ENCODE results near the gene CTDP1. TPM values are rescaled to one million over a fixed set of nuclear protein-coding genes. Genes with fewer than 3 reads are reported as not detected.

CTDP1 gene
- total RNA-seq, 1 donor from 2014 or later = 22.8 TPM

DNA sequence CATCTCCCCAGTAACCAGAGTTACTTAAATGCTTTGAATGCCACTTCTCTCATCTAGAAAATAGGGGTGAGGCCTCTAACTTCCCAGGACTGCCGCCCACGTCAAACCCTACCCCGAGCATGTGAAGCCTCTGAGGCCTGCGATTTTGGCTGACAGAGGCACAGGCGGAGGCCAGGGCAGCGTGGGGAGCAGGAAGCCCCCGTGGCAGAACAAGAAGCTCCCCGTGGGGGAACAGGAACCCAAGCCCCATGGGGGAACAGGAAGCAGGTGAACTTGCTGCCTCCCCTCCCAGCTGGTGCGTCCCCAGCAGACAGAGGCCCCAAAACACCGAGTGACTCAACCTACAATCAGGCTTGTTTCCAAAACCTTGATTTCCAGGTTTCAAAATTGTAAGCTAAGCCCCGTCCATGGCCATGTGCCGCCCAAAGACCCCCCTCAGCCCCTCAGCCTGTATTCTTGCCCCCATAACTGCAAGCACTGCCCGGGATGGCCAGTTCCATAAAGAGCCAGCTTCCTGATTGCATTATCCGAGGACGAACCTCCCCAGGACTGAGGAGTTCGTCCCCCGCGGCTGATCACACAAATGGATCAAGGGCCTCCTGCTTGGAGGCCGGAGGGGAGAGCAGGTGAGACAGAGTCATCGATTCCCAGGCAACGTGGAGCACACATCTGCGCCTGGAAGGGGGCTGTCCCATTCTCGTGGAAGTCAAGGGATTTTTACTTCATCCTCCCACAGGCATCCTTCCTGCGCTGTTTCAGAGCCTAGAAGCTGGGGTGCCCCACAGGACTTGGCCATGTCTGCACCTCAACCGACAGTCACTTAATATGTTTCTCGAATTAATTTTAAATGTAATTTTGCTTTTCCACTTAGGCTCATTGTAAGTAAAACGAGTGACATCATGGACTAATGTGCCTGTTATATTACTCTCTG is 36.3 kb upstream of the CTDP1 start:
- H3K9me3 Mint-ChIP-seq = no peaks in the 10 kb centered on the region

GRCh38 chr18:79644006-79644665 is 35.5 kb upstream of the CTDP1 start:
- Mint-ChIP-seq H3K4me1 (peaks cover 8% of the 10 kb centered on the region), H3K27ac (ENCODE audit: unreplicated experiment) (no peak overlapping the region), H3K9me3 (no peaks in the 10 kb centered on the region), H3K4me3 (no peak overlapping the region), H3K36me3 (ENCODE audit: low read depth) (no peaks in the 10 kb centered on the region), H3K27me3 (ENCODE audit: low read depth) (no peaks in the 10 kb centered on the region)
- TF ChIP-seq CTCF (conservative IDR thresholded peaks at IDR 0.05) = peak; percentile 99
- peak; percentile 76 for DNase-seq (ENCODE audit: low read depth, low spot score)

More for the DNA sequence above, 36.3 kb upstream of the CTDP1 start:
- no peaks in the 10 kb centered on the region for H3K27me3 Mint-ChIP-seq (ENCODE audit: low read depth)
- peaks cover 8% of the 10 kb centered on the region for H3K4me1 Mint-ChIP-seq
- no peak for TF ChIP-seq CTCF (conservative IDR thresholded peaks at IDR 0.05)
- no peaks in the 10 kb centered on the region for H3K36me3 Mint-ChIP-seq (ENCODE audit: low read depth)
- no peak overlapping the region for H3K4me3 Mint-ChIP-seq
- DNase-seq (ENCODE audit: low read depth, low spot score) = no peak
- H3K27ac Mint-ChIP-seq (ENCODE audit: unreplicated experiment) = no peak overlapping the region

- Mint-ChIP-seq H3K4me3 (no peak overlapping the region), H3K27ac (ENCODE audit: unreplicated experiment) (no peak overlapping the region), H3K36me3 (ENCODE audit: low read depth) (no peaks in the 10 kb centered on the region), H3K4me1 (peaks cover 8% of the 10 kb centered on the region), H3K27me3 (ENCODE audit: low read depth) (no peaks in the 10 kb centered on the region), H3K9me3 (no peaks in the 10 kb centered on the region)
- no peak for DNase-seq (ENCODE audit: low read depth, low spot score)
- TF ChIP-seq CTCF (conservative IDR thresholded peaks at IDR 0.05) = no peak
Observed at GRCh38 chr18:79644666-79645057, 34.9 kb upstream of the CTDP1 start.

- H3K9me3 Mint-ChIP-seq = no peaks in the 10 kb centered on the region
- no peak for TF ChIP-seq CTCF (conservative IDR thresholded peaks at IDR 0.05)
- H3K27ac Mint-ChIP-seq (ENCODE audit: unreplicated experiment) = no peak overlapping the region
- DNase-seq (ENCODE audit: low read depth, low spot score) = no peak
- H3K36me3 Mint-ChIP-seq (ENCODE audit: low read depth) = no peaks in the 10 kb centered on the region
- H3K4me1 Mint-ChIP-seq = peaks cover 8% of the 10 kb centered on the region
- no peak overlapping the region for H3K4me3 Mint-ChIP-seq
- H3K27me3 Mint-ChIP-seq (ENCODE audit: low read depth) = peaks cover 1% of the 10 kb centered on the region
Observed at GRCh38 chr18:79645291-79645983, 34.2 kb upstream of the CTDP1 start.

DNA sequence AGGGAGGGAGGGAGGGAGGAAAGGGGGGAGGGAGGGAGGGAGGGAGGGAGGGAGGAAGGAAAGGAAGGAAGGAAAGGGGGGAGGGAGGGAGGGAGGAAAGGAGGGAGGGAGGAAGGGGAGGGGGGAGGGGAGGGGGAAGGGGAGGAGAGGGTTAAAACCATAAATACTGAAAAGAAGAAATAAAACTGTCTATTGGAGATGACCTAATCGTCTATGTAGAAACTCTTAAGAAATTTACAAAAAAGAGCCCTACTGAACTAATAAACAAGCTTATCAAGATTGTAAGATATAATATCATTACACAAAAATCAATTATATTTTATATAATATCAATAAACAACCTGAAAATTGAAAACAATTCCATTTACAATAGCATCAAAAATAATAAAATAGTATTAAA is 32.3 kb upstream of the CTDP1 start:
- Mint-ChIP-seq H3K9me3 (no peaks in the 10 kb centered on the region), H3K4me3 (no peak overlapping the region), H3K4me1 (peaks cover 8% of the 10 kb centered on the region), H3K27ac (ENCODE audit: unreplicated experiment) (no peak overlapping the region), H3K36me3 (ENCODE audit: low read depth) (no peaks in the 10 kb centered on the region), H3K27me3 (ENCODE audit: low read depth) (peaks cover 3% of the 10 kb centered on the region)
- no peak for TF ChIP-seq CTCF (conservative IDR thresholded peaks at IDR 0.05)
- no peak for DNase-seq (ENCODE audit: low read depth, low spot score)
